SK-N-SH (cell line): ENCODE data around the gene ARHGAP6. TPM values are rescaled to one million over a fixed set of nuclear protein-coding genes. Genes with fewer than 3 reads are reported as not detected.

ENCODE experiments used
- CTCF ChIA-PET: fragments of 300-600, 350-600 bp; formaldehyde crosslinking; extraction: SDS; loops from one replicate; lab custom pipeline; 2021; lab: Yijun Ruan, JAX
- POLR2A ChIA-PET: fragments of 350-600 bp; sonication (Branson Sonifier 250); formaldehyde crosslinking; extraction: SDS; loops from one replicate; lab custom pipeline; 2020; ENCODE audit warnings: antibody characterized with exemption, inconsistent platforms; lab: Yijun Ruan, JAX
- DNase-seq: peaks from one replicate; pipeline ENCODE4 v3.0.0; 2012
- H2AFZ ChIP-seq: fragments of 200-600 bp; sonication (generic); 2 replicates; pipeline ENCODE4 v1.8.1; 2016; ENCODE audit warnings: antibody characterized with exemption, mild to moderate bottlenecking, low read depth
- H3F3A ChIP-seq: fragments of 200-600 bp; sonication (generic); replicated peaks from 2 replicates; pipeline ENCODE3; 2016; ENCODE audit warnings: antibody characterized with exemption, mild to moderate bottlenecking; ENCODE audit not compliant: insufficient read depth
- H3K27ac ChIP-seq, 2 experiments: fragments of 200-500 bp in 1 of 2; fragments of 200-600 bp in 1 of 2; sonication (Bioruptor generic) in 1 of 2; sonication (generic), shearing (Covaris generic) in 1 of 2; 2 replicates each; pipeline versions ENCODE4 v1.5.1 to v1.6.1; 2014 to 2016; ENCODE audit warnings: low read depth in 2 of 2, inconsistent platforms in 1 of 2, low read length in 1 of 2, mild to moderate bottlenecking in 1 of 2, mixed read lengths in 1 of 2
- H3K27me3 ChIP-seq: fragments of 200-600 bp; sonication (generic), shearing (Covaris generic); 2 replicates; pipeline ENCODE4 v1.6.1; 2016; ENCODE audit warnings: mixed run types; ENCODE audit not compliant: insufficient read depth
- H3K36me3 ChIP-seq, 2 experiments: fragments of 200-500 bp in 1 of 2; fragments of 200-600 bp in 1 of 2; sonication (Bioruptor generic) in 1 of 2; sonication (generic) in 1 of 2; replicated peaks in 1 of 2; 2 replicates each; pipeline versions ENCODE3 to v1.5.1; 2014 to 2016; ENCODE audit warnings: low read length in 1 of 2, mild to moderate bottlenecking in 1 of 2; ENCODE audit not compliant: insufficient read depth in 2 of 2, control insufficient read depth in 1 of 2
- H3K4me1 ChIP-seq, 2 experiments: fragments of 200-500 bp in 1 of 2; fragments of 200-600 bp in 1 of 2; sonication (Bioruptor generic) in 1 of 2; sonication (generic), shearing (Covaris generic) in 1 of 2; 2 replicates each; pipeline versions ENCODE4 v1.5.1 to v1.6.1; 2014 to 2016; ENCODE audit warnings: low read depth in 1 of 2, low read length in 1 of 2, mixed run types in 1 of 2; ENCODE audit not compliant: insufficient read depth in 2 of 2, control insufficient read depth in 1 of 2
- H3K4me2 ChIP-seq: fragments of 200-600 bp; sonication (generic), shearing (Covaris generic); 2 replicates; pipeline ENCODE4 v1.6.1; 2017; ENCODE audit warnings: mixed run types
- H3K4me3 ChIP-seq, 2 experiments: fragments of 200-500 bp in 1 of 2; fragments of 200-600 bp in 1 of 2; sonication (Bioruptor generic) in 1 of 2; sonication (generic), shearing (Covaris generic) in 1 of 2; 2 replicates each; pipeline versions ENCODE4 v1.5.1 to v1.8.1; 2014 to 2016; ENCODE audit warnings: low read depth in 2 of 2, inconsistent platforms in 1 of 2, low read length in 1 of 2, mild to moderate bottlenecking in 1 of 2, mixed read lengths in 1 of 2, moderate library complexity in 1 of 2
- H3K79me2 ChIP-seq: fragments of 200-600 bp; sonication (generic); 2 replicates; pipeline ENCODE4 v1.8.1; 2017; ENCODE audit warnings: mild to moderate bottlenecking; ENCODE audit not compliant: insufficient read depth
- H3K9ac ChIP-seq: fragments of 200-600 bp; sonication (generic); 2 replicates; pipeline ENCODE4 v1.6.1; 2017; ENCODE audit warnings: mixed run types
- H3K9me2 ChIP-seq: fragments of 200-600 bp; sonication (generic); 2 replicates; pipeline ENCODE4 v1.6.1; 2017; ENCODE audit warnings: mixed run types
- H3K9me3 ChIP-seq: fragments of 200-600 bp; sonication (generic); 2 replicates; pipeline ENCODE4 v1.6.1; 2017; ENCODE audit warnings: mixed run types, mild to moderate bottlenecking, moderate library complexity
- H4K20me1 ChIP-seq: fragments of 200-600 bp; sonication (generic); 2 replicates; pipeline ENCODE4 v1.6.1; 2017; ENCODE audit warnings: mild to moderate bottlenecking, mixed run types; ENCODE audit not compliant: insufficient read depth
- CHD2 ChIP-seq: fragments of 150-350 bp; IDR thresholded peaks from 2 replicates; pipeline ENCODE4 v1.6.1; 2018; ENCODE audit warnings: low read length; ENCODE audit not compliant: partially characterized antibody
- EP300 ChIP-seq, 2 experiments: IDR thresholded peaks; 2 replicates each; pipeline versions ENCODE4 v1.4.0 to v1.6.1; 2012; ENCODE audit warnings: borderline replicate concordance in 1 of 2, low read depth in 1 of 2, low read length in 1 of 2
- EZH2phosphoT487 ChIP-seq: fragments of 200-600 bp; sonication (generic); IDR thresholded peaks from 2 replicates; pipeline ENCODE4 v1.6.1; 2017; ENCODE audit warnings: low read depth, mixed run types, mild to moderate bottlenecking, antibody characterized with exemption, moderate library complexity, borderline replicate concordance
- FOSL2 ChIP-seq: IDR thresholded peaks from 2 replicates; pipeline ENCODE4 v1.4.0; 2012; ENCODE audit warnings: low read depth, mild to moderate bottlenecking, moderate library complexity, borderline replicate concordance
- FOXM1 ChIP-seq: IDR thresholded peaks from 2 replicates; pipeline ENCODE4 v1.4.0; 2012; ENCODE audit warnings: low read depth, mild to moderate bottlenecking
- GABPA ChIP-seq: IDR thresholded peaks from 2 replicates; pipeline ENCODE4 v1.4.0; 2012; ENCODE audit warnings: low read depth, mild to moderate bottlenecking
- RFX5 ChIP-seq: IDR thresholded peaks from 2 replicates; pipeline ENCODE4 v1.6.1; 2012; ENCODE audit warnings: mild to moderate bottlenecking, improper control_type of control experiment, low read length
- SMC3 ChIP-seq: IDR thresholded peaks from 2 replicates; pipeline ENCODE4 v1.6.1; 2012; ENCODE audit warnings: low read depth, low read length, improper control_type of control experiment
- TAF1 ChIP-seq: IDR thresholded peaks from 2 replicates; pipeline ENCODE4 v1.6.1; 2012; ENCODE audit warnings: low read depth, mild to moderate bottlenecking, low read length, moderate library complexity, borderline replicate concordance
- WGBS: methylation state at CpG from one replicate; pipeline ENCODE4 v1.1.6; 2017; ENCODE audit warnings: low lambda C conversion rate; 5-methylcytosine and 5-hydroxymethylcytosine counted together
- polyA plus RNA-seq, 3 experiments: library from polyadenylated mRNA; depleted of rRNA; stranded (reverse); fragments of >200 nt; gene quantifications; 2 replicates each; pipeline ENCODE4 v1.2.3, GENCODE V29; 2012
- TF ChIP-seq, protein P1 (sequence below): IDR thresholded peaks from 2 replicates; pipeline ENCODE4 v1.6.1; 2012; ENCODE audit warnings: mild to moderate bottlenecking, low read depth, low read length, moderate library complexity
- TF ChIP-seq, protein P2 (sequence below): fragments of 200-600 bp; sonication (generic); IDR thresholded peaks from 2 replicates; pipeline ENCODE4 v1.6.1; 2017; ENCODE audit warnings: antibody characterized with exemption, mild to moderate bottlenecking, moderate library complexity
- TF ChIP-seq, protein P3 (sequence below): IDR thresholded peaks from 2 replicates; pipeline ENCODE4 v1.4.0; 2012; ENCODE audit warnings: low read depth, borderline replicate concordance
- TF ChIP-seq, protein P4 (sequence below): fragments of 150-350 bp; IDR thresholded peaks from 2 replicates; pipeline ENCODE4 v1.6.1; 2016; ENCODE audit warnings: mild to moderate bottlenecking, low read depth, low read length

The ARHGAP6 gene
- polyA plus RNA-seq, 1 of the 3 experiments (the other 2 are of a cell fraction) = 0.16 TPM

DNA sequence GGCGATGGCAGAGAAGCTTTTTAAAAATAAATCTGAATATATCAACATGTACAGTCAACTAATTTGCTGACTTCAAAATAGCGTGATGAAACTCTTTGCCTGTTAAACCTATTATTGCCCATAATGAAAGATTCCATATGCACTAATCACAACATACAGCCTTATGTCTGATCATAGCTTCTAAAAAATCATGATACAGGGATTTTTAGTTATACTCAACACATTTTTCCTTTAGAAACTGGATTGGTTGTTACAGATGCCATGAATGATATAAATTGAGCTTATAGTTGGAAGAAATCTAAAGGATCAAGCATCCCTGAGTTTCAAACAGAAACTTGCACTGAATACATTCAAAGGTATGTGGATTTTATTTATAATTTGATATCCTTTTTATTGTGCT, 372.6 kb downstream of the ARHGAP6 start, which contains the start of gene AMELX (continued):
- TF ChIP-seq, protein P1, sequence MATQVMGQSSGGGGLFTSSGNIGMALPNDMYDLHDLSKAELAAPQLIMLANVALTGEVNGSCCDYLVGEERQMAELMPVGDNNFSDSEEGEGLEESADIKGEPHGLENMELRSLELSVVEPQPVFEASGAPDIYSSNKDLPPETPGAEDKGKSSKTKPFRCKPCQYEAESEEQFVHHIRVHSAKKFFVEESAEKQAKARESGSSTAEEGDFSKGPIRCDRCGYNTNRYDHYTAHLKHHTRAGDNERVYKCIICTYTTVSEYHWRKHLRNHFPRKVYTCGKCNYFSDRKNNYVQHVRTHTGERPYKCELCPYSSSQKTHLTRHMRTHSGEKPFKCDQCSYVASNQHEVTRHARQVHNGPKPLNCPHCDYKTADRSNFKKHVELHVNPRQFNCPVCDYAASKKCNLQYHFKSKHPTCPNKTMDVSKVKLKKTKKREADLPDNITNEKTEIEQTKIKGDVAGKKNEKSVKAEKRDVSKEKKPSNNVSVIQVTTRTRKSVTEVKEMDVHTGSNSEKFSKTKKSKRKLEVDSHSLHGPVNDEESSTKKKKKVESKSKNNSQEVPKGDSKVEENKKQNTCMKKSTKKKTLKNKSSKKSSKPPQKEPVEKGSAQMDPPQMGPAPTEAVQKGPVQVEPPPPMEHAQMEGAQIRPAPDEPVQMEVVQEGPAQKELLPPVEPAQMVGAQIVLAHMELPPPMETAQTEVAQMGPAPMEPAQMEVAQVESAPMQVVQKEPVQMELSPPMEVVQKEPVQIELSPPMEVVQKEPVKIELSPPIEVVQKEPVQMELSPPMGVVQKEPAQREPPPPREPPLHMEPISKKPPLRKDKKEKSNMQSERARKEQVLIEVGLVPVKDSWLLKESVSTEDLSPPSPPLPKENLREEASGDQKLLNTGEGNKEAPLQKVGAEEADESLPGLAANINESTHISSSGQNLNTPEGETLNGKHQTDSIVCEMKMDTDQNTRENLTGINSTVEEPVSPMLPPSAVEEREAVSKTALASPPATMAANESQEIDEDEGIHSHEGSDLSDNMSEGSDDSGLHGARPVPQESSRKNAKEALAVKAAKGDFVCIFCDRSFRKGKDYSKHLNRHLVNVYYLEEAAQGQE = no peak
- TF ChIP-seq SMC3 = no peak
- TF ChIP-seq, protein P2, sequence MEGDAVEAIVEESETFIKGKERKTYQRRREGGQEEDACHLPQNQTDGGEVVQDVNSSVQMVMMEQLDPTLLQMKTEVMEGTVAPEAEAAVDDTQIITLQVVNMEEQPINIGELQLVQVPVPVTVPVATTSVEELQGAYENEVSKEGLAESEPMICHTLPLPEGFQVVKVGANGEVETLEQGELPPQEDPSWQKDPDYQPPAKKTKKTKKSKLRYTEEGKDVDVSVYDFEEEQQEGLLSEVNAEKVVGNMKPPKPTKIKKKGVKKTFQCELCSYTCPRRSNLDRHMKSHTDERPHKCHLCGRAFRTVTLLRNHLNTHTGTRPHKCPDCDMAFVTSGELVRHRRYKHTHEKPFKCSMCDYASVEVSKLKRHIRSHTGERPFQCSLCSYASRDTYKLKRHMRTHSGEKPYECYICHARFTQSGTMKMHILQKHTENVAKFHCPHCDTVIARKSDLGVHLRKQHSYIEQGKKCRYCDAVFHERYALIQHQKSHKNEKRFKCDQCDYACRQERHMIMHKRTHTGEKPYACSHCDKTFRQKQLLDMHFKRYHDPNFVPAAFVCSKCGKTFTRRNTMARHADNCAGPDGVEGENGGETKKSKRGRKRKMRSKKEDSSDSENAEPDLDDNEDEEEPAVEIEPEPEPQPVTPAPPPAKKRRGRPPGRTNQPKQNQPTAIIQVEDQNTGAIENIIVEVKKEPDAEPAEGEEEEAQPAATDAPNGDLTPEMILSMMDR = no peak
- TF ChIP-seq, protein P3, sequence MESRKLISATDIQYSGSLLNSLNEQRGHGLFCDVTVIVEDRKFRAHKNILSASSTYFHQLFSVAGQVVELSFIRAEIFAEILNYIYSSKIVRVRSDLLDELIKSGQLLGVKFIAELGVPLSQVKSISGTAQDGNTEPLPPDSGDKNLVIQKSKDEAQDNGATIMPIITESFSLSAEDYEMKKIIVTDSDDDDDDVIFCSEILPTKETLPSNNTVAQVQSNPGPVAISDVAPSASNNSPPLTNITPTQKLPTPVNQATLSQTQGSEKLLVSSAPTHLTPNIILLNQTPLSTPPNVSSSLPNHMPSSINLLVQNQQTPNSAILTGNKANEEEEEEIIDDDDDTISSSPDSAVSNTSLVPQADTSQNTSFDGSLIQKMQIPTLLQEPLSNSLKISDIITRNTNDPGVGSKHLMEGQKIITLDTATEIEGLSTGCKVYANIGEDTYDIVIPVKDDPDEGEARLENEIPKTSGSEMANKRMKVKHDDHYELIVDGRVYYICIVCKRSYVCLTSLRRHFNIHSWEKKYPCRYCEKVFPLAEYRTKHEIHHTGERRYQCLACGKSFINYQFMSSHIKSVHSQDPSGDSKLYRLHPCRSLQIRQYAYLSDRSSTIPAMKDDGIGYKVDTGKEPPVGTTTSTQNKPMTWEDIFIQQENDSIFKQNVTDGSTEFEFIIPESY = no peak
- no peak for TF ChIP-seq GABPA
- TF ChIP-seq EP300 (IDR thresholded peaks at IDR 0.05; ENCODE audit: borderline replicate concordance in 1 of 2, low read depth in 1 of 2, low read length in 1 of 2) = no peak
- TF ChIP-seq, all 33 proteins: peak for 0

DNA sequence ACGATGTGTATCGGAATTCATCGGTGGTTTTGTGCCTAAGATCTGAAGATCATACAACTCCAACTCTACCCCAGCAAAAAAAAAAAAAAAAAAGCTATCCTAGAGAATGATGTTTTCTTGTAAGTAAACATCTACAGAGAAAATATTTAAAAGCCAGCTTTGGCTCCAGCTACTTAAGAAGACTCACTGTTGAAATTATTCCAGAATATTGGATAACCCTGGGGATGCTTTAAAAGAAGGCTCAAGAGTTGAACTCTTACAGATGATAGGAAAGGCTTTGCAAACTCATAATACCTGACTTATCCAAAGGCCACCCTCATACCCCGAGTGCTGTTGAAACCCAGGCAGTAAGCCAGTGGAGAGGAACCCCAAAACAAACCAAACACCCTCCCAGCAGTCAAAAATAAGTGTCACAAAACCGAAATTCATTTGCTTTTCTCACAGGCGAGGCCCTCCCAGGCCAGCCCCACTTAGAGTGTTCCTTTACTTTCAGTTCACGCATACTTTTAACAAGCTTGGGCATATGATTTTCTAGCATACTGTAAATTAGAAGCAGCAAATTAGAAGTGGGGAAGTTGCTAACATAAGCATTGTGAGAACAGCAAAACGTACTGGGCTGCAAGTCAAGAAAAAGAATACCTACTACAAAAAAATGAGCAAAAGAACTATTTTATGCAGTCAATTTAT, 375.2 kb downstream of the ARHGAP6 start:
- no peaks in the 10 kb centered on the region for H3K9me3 ChIP-seq
- H3K4me3 ChIP-seq = no peak overlapping the region
- ChIA-PET POLR2A (no interaction called here), CTCF (no interaction called here)
- 37% methylated on average over 8 of the region's 8 CpGs for WGBS
- no peaks in the 10 kb centered on the region for H3K4me1 ChIP-seq
- no peak overlapping the region for H3K9ac ChIP-seq
- no peaks in the 10 kb centered on the region for H3K36me3 ChIP-seq
- H4K20me1 ChIP-seq = no peaks in the 10 kb centered on the region
- no peak for DNase-seq
- H3K27ac ChIP-seq = no peak overlapping the region
- no peaks in the 10 kb centered on the region for H3K79me2 ChIP-seq
- H3K4me2 ChIP-seq = no peak overlapping the region
- H3K9me2 ChIP-seq = no peaks in the 10 kb centered on the region
- no peaks in the 10 kb centered on the region for H3F3A ChIP-seq
- H3K27me3 ChIP-seq = no peaks in the 10 kb centered on the region
- no peak overlapping the region for H2AFZ ChIP-seq
- TF ChIP-seq, protein P2 = no peak
- TF ChIP-seq FOSL2 (no peak), SMC3 (no peak), FOXM1 (no peak), EP300 (IDR thresholded peaks at IDR 0.05; ENCODE audit: borderline replicate concordance in 1 of 2, low read depth in 1 of 2, low read length in 1 of 2) (no peak), EZH2phosphoT487 (no peak), CHD2 (no peak), RFX5 (no peak), TAF1 (no peak)
- TF ChIP-seq, protein P3 = no peak
- TF ChIP-seq, protein P4, sequence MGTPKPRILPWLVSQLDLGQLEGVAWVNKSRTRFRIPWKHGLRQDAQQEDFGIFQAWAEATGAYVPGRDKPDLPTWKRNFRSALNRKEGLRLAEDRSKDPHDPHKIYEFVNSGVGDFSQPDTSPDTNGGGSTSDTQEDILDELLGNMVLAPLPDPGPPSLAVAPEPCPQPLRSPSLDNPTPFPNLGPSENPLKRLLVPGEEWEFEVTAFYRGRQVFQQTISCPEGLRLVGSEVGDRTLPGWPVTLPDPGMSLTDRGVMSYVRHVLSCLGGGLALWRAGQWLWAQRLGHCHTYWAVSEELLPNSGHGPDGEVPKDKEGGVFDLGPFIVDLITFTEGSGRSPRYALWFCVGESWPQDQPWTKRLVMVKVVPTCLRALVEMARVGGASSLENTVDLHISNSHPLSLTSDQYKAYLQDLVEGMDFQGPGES = no peak
